ENCODE measurements around the gene ARL2BP. TPM values are rescaled to one million over a fixed set of nuclear protein-coding genes. Genes with fewer than 3 reads are reported as not detected.
A peak's percentile ranks its signal among the peaks of the same experiment; 100 is the strongest.
"Not testable (repeated sequence)": the region's sequence is repeated elsewhere in the genome, so short reads cannot be mapped to it uniquely, and the experiment has no call there.

ARL2BP gene
- 58.2 TPM for total RNA-seq
- long read RNA-seq, transcript ARL2BP-201 (6 exons, 2,130 nt) = major isoform, 124 of 146 reads
- long read RNA-seq, partial matches to known transcripts = 4 of 146 reads
- long read RNA-seq, other reads (novel, unspliced or antisense) = 16 of 146 reads

DNA sequence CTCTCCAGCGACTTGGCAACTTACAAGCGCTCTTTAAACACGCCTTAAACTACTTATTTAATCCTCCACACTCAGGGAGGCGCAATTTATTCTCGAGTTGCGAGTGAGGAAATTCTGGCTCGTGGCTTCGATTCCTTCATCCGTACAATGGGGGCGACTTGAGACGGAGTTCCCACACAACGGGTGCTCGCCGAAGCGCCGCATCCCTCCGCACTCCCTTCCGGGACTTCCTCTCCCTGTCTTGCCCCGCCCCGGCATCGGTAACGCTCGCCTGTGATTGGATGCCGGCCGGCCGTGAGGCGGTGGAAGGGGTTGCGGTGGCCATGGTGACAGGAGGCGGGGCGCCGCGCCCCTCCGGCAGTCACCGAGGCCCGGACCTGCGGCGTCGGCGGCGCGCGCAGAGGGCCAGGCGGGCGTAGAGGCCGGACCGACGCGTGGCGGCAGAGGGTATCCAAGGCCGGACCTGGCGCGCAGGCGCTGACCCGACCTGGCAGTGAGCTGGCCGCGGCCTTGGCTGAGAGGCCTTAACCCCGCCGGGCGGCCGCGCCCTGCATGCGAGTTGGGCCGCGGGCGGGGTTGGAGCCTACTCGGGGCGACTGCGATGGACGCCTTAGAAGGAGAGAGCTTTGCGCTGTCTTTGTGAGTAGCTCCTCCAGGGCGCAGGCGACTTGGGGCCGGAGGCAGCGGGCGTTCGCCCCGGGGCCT, at the start of gene ARL2BP:
Gene ARL2BP (plus strand): TSS at position 493 of the 705 bp plus-strand sequence. CDS start 109 bp downstream, at position 602.
- intact Hi-C loops (cut with DNase I) = no loop called here
- ATAC-seq (ENCODE audit: poor library complexity) (peak; percentile 99), DNase-seq (peak; percentile 99)

- intact Hi-C loops (cut with DNase I) = no loop called here
- ATAC-seq (ENCODE audit: poor library complexity) = peak; percentile 49
- no peak for DNase-seq
Measured at GRCh38 chr16:57196286-57196685, 48.8 kb upstream of the ARL2BP start.

- DNase-seq (no peak), ATAC-seq (ENCODE audit: poor library complexity) (no peak)
- intact Hi-C loops (cut with DNase I) = no loop called here
Measured at GRCh38 chr16:57196753-57197152, 48.3 kb upstream of the ARL2BP start.

DNA sequence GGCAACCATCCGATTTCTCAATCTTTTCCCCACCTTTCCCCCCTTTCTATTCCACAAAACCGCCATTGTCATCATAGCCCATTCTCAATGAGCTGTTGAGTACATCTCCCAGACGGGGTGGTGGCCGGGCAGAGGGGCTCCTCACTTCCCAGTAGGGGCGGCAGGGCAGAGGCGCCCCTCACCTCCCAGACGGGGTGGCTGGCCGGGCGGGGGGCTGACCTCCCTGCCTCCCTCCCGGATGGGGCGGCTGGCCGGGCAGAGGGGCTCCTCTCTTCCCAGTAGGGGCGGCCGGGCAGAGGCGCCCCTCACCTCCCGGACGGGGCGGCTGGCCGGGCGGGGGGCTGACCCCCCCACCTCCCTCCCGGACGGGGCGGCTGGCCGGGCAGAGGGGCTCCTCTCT, 44.7 kb upstream of the ARL2BP start:
- ATAC-seq (ENCODE audit: poor library complexity); intact Hi-C loops (cut with DNase I); DNase-seq: not testable (repeated sequence)

GRCh38 chr16:57200926-57201325, 44.1 kb upstream of the ARL2BP start:
- intact Hi-C loops (cut with DNase I); DNase-seq; ATAC-seq (ENCODE audit: poor library complexity): not testable (repeated sequence)

DNA sequence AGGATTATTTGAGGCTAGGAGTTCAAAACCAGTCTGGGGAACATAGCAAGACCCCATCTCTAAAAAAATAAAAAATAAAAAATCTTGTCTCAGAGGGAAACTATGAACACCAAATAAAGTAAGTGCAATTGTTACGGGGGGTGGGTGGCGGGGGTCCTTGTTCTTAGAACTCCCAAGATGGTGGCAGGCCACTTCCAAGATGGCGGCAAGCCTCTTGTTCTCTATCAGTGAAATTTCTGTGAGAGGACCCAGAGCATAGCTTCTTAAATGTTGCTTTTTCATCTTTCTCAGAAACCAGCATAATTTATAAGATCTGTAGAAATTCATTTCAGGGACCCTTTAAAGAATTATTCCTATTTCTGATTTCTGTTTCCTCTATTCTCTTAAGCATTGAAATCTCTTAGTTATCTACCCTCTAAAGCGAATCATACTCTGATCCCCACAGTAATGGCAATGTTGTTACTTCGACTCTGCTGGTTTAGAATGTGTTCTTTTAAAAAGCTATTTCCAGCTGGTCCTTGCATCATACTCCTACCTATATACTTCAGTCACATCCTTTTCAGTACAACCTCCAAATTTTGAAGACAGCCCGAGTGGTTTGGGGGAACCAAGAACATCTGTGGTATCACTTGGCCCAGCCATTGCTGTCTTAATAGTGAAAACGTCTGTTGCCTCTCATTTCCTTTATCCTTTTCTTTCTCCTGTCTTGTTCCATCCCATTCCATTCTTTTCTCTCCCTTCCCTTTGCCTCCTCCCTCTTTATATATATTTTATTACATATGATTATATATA, 42.8 kb upstream of the ARL2BP start:
- ATAC-seq (ENCODE audit: poor library complexity) = no peak
- DNase-seq = no peak
- intact Hi-C loops (cut with DNase I) = no loop called here

- ATAC-seq (ENCODE audit: poor library complexity) (no peak), DNase-seq (no peak)
- intact Hi-C loops (cut with DNase I) = no loop called here
Measured at GRCh38 chr16:57203451-57203850, 41.6 kb upstream of the ARL2BP start.

DNA sequence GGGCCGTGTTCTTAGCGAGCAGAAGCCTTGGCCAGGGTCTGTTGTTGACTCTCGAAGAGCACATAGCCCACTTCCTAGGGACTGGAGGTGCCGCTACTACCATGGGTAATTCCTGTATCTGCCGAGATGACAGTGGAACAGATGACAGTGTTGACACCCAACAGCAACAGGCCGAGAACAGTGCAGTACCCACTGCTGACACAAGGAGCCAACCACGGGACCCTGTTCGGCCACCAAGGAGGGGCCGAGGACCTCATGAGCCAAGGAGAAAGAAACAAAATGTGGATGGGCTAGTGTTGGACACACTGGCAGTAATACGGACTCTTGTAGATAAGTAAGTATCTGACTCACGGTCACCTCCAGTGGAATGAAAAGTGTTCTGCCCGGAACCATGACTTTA, 40.4 kb upstream of the ARL2BP start:
- intact Hi-C loops (cut with DNase I) = no loop called here
- DNase-seq (no peak), ATAC-seq (ENCODE audit: poor library complexity) (no peak)

- no peak for DNase-seq
- intact Hi-C loops (cut with DNase I) = no loop called here
- ATAC-seq (ENCODE audit: poor library complexity) = no peak
Measured at GRCh38 chr16:57208926-57209325, 36.1 kb upstream of the ARL2BP start.

DNA sequence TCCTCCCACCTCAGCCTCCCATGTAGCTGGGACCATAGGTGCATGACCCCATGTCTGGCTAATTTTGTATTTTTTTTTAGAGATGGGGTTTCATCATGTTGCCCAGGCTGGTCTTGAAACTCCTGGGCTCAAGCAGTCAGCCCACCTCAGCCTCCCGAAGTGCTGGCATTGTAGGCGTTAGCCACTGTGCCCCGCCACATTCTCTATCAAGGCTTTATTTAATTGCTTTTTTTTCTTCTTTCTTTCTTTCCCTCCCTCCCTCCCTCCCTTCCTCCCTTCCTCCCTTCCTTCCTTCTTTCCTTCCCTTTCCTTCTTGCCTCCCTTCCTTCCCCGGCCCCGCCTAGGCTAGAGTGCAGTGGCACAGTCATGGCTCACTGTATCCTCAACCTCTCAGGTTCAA, 35.3 kb upstream of the ARL2BP start:
- intact Hi-C loops (cut with DNase I) = no loop called here
- DNase-seq (no peak), ATAC-seq (ENCODE audit: poor library complexity) (no peak)

- no peak for ATAC-seq (ENCODE audit: poor library complexity)
- intact Hi-C loops (cut with DNase I) = no loop called here
- DNase-seq = no peak
Measured at GRCh38 chr16:57213462-57213861, 31.6 kb upstream of the ARL2BP start.

- ATAC-seq (ENCODE audit: poor library complexity) = no peak
- intact Hi-C loops (cut with DNase I) = no loop called here
- no peak for DNase-seq
Measured at GRCh38 chr16:57216968-57217367, 28.1 kb upstream of the ARL2BP start.

DNA sequence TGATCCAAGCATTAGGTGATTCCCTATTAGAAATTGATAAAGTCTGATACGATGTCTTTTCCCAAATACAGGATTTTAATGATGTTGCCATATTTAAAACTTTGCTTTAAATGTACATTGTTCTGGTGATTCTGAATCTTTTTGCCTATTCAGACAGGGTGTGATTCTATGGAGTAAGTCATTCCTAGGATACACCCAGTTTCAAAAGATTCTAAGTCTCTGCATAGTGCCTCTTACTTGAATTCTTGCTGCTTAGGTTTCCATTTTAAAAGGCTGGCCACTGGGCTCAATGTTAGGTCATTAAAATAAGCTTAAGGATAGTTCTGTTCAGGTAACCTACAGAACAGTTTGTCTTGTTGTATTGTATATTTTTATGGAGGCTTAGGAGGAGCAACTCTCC, 22.0 kb upstream of the ARL2BP start:
- intact Hi-C loops (cut with DNase I) = no loop called here
- no peak for DNase-seq
- ATAC-seq (ENCODE audit: poor library complexity) = no peak

- intact Hi-C loops (cut with DNase I) = no loop called here
- ATAC-seq (ENCODE audit: poor library complexity) (no peak), DNase-seq (no peak)
Measured at GRCh38 chr16:57224651-57225335, 20.3 kb upstream of the ARL2BP start.

DNA sequence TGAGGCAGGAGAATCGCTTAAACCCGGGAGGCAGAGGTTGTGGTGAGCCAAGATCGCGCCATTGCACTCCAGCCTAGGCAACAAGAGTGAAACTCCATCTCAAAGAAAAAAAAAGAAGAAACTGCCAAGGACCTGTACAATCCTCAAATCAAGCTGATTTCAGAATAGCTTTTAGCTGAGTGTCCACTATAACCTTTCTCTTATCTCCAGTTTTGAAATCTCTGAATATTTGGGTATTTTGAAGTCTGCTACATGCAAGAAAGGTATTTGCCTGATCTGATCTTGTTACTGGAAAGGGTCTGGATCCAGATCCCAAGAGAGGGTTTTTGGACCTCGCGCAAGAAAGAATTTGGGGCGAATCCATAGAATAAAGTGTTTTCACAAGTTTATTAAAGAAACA, 19.1 kb upstream of the ARL2BP start:
- DNase-seq (no peak), ATAC-seq (ENCODE audit: poor library complexity) (no peak)
- intact Hi-C loops (cut with DNase I) = no loop called here

DNA sequence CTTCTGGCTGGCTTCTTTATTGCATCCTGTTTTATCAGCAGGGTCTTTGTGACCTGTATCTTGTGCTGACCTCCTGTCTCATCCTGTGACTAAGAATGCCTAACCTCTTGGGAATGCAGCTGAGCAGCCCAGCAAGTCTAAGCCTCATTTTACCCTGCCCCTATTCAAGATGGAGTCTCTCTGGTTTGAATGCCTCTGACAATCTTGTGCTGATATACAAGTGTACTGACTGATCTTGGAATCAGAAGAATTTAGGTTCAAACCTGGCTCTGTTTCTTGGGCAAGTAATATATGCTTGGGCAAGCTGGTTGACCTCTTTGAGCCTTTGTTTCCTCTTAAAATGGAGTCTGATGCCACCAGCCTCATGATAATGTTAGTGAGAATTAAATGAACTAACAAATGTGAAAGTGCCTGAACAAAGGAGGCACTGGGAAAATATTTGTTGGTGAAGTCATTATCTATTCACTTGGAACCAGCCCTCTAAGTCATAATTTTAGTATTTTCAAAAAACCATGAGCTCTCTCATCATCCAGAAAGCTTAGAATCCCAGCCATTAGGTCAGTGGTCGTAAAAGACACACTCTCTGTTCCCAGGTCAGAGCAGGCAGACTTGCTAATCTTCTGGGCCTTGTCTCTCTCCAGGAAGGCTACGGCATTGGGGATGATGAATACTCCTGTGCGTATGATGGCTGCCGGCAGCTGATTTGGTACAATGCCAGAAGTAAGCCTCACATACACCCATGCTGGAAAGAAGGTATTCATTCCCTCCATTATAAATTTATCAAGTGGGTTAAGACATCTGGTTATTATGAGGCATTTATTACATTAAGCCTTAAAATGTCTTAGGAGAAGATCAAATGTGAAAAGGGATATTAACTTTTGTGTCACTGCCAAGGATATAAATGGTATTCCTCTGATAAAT, 18.1 kb upstream of the ARL2BP start:
- no peak for ATAC-seq (ENCODE audit: poor library complexity)
- no peak for DNase-seq
- intact Hi-C loops (cut with DNase I) = no loop called here

DNA sequence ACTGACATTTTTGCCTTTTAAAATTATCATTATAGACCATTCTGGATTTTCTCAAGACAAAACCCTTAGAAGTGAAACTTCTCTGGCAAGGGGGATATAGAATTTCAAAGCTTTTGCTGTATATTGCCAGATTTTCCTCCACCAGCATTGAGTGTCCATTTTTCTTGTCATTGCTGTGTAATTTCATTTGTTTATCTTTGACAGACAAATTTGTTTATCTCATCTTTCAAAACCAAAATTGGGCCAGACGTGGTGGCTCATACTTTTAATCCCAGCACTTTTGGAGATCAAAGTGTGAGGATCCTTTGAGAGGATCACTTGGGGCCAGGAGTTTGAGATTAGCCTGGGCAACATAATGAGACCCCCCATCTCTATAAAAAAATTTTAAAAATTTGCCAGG, 16.0 kb upstream of the ARL2BP start:
- DNase-seq (no peak), ATAC-seq (ENCODE audit: poor library complexity) (no peak)
- intact Hi-C loops (cut with DNase I) = no loop called here

DNA sequence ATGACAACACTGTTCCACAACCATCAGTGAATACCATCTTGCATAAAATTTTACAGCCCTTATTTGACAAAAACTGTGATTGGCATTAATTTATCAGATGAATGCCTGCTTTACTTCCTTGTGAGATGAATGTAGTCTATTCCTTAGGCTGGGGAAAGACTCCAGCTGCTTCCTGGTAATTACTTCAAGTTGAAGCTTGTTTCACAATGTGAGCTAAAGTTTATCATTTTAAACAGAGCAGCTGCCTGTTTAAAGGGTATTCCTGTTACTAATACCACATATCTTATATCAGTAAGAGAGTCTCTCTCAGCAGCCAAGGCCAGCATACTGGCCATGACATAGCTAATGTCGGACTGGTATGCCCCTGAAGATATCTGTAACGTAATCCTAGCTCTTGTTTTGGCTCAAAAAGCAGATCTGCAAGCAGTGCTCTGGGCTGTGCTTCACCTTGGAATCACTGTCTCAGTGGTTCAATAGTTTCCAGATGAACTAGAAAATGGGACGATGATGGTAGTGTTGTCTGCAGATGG, 13.2 kb upstream of the ARL2BP start:
- ATAC-seq (ENCODE audit: poor library complexity) (no peak), DNase-seq (no peak)
- intact Hi-C loops (cut with DNase I) = no loop called here

All from Right ventricle myocardium superior (tissue), 1 donor.